Loucy (cell line): ENCODE results near the gene KSR2.

Experiments used
- H2AFZ ChIP-seq: fragments of 200-600 bp; sonication (generic); 2 replicates; pipeline ENCODE4 v1.6.0; 2016; ENCODE audit warnings: antibody characterized with exemption, mild to moderate bottlenecking, low read length, moderate library complexity
- H3F3A ChIP-seq: fragments of 200-600 bp; 2 replicates; pipeline ENCODE4 v1.6.0; 2016; ENCODE audit warnings: antibody characterized with exemption, low read depth, mild to moderate bottlenecking
- H3K27me3 ChIP-seq: fragments of 200-600 bp; sonication (generic); 2 replicates; pipeline ENCODE4 v1.6.1; 2014; ENCODE audit warnings: low read length, mild to moderate bottlenecking; ENCODE audit not compliant: insufficient read depth, poor library complexity, severe bottlenecking
- H3K36me3 ChIP-seq: fragments of 200-600 bp; sonication (generic); 2 replicates; pipeline ENCODE4 v1.6.1; 2016; ENCODE audit warnings: low read length; ENCODE audit not compliant: insufficient read depth
- H3K4me1 ChIP-seq: fragments of 200-600 bp; sonication (generic); 2 replicates; pipeline ENCODE4 v1.5.1; 2014; ENCODE audit warnings: low read length, mild to moderate bottlenecking; ENCODE audit not compliant: insufficient read depth, poor library complexity, severe bottlenecking
- H3K4me2 ChIP-seq: fragments of 200-600 bp; sonication (generic); 2 replicates; pipeline ENCODE4 v1.6.0; 2014; ENCODE audit warnings: antibody characterized with exemption, low read length, low read depth, mild to moderate bottlenecking; ENCODE audit not compliant: poor library complexity, severe bottlenecking
- H3K4me3 ChIP-seq: fragments of 200-600 bp; sonication (generic); 2 replicates; pipeline ENCODE4 v1.5.1; 2014; ENCODE audit warnings: low read length, mild to moderate bottlenecking, mixed read lengths; ENCODE audit not compliant: poor library complexity, severe bottlenecking
- H3K79me2 ChIP-seq: fragments of 200-600 bp; sonication (generic); 2 replicates; pipeline ENCODE4 v1.6.1; 2014; ENCODE audit warnings: low read length; ENCODE audit not compliant: insufficient read depth
- H3K9ac ChIP-seq: fragments of 200-600 bp; sonication (generic); 2 replicates; pipeline ENCODE4 v1.6.0; 2014; ENCODE audit warnings: mild to moderate bottlenecking, low read depth, low read length, moderate library complexity; ENCODE audit not compliant: poor library complexity, severe bottlenecking
- H3K9me2 ChIP-seq: fragments of 200-600 bp; sonication (generic); replicated peaks from 2 replicates; pipeline ENCODE4 v1.6.1; 2016; ENCODE audit warnings: low read depth, low read length, mixed read lengths
- H3K9me3 ChIP-seq: fragments of 200-600 bp; sonication (generic); 2 replicates; pipeline ENCODE4 v1.6.1; 2014; ENCODE audit warnings: mild to moderate bottlenecking, antibody characterized with exemption, low read length, low read depth; ENCODE audit not compliant: insufficient read depth
- H4K20me1 ChIP-seq: fragments of 200-600 bp; sonication (generic); 2 replicates; pipeline ENCODE4 v1.6.0; 2014; ENCODE audit warnings: antibody characterized with exemption, low read length, mild to moderate bottlenecking; ENCODE audit not compliant: insufficient read depth, poor library complexity, severe bottlenecking
- CTCF ChIP-seq: fragments of 200-600 bp; sonication (generic); conservative IDR thresholded peaks from 2 replicates; pipeline ENCODE4 v1.5.1; 2014; ENCODE audit warnings: mild to moderate bottlenecking, antibody characterized with exemption, low read length
- EZH2phosphoT487 ChIP-seq: fragments of 200-600 bp; IDR thresholded peaks from 2 replicates; pipeline ENCODE4 v1.6.1; 2018; ENCODE audit warnings: antibody characterized with exemption, mild to moderate bottlenecking, moderate library complexity, borderline replicate concordance

The KSR2 gene

DNA sequence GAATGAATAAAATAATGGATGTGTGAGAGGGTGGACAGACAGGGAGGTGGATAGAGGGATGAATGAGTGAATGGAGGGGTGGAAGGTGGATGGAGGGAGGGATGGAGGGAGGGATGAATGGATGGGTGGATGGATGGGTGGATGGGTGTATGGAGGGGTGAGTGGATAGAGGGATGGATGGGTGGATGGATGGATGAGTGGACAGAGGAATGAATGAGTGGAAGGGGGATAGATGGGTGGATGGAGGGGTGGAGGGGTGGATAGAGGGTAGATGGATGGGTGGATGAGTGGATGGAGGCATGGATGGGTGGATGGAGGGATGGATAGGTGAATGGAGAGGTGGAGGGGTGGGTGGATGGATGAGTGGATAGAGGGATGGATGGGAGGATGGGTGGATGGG is 559.5 kb downstream of the KSR2 start:
- Histone ChIP-seq H3K27me3 (no peaks in the 10 kb centered on the region), H2AFZ (no peak overlapping the region), H3K9me2 (no peaks in the 10 kb centered on the region), H3F3A (no peaks in the 10 kb centered on the region), H3K36me3 (no peaks in the 10 kb centered on the region), H3K4me2 (no peak overlapping the region), H3K9ac (no peak overlapping the region), H3K4me1 (no peaks in the 10 kb centered on the region), H3K9me3 (no peaks in the 10 kb centered on the region), H4K20me1 (no peaks in the 10 kb centered on the region), H3K79me2 (no peaks in the 10 kb centered on the region), H3K4me3 (no peak overlapping the region)
- TF ChIP-seq CTCF (no peak), EZH2phosphoT487 (no peak)

DNA sequence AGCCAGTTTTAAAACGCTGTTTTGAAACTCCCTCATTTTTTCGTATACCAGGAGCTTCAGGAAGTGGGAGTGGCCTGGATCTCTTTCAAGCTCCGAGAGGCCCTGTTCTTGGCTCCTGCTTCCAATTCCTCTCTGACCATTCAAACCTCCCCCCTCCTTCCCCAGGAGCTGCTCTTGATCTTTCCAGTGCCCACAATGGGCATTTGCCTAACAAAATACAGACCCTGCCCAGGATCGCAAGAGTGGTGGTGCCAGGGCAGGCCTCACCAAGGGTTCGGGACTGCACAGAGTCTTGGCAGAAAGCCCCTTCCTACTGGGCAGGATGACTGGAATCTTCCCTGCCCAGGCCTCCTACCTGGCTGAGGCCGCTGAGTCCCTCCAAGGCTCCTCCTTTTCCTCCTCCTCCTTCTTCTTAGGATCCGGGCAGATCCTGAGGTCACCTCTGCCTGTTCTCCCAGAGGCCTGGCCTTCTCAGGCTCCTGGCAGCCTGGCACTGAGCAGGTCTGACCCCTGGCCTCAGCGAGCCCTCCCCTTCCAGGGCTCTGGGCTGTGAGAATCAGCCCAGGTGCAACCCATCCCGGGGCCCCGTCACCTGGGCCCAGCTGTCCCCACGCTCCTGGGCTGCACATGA is 560.5 kb downstream of the KSR2 start:
- H3K79me2 ChIP-seq: no peaks in the 10 kb centered on the region
- H3K27me3 ChIP-seq: no peaks in the 10 kb centered on the region
- TF ChIP-seq CTCF (no peak), EZH2phosphoT487 (no peak)
- no peak overlapping the region for H3K4me3 ChIP-seq
- no peaks in the 10 kb centered on the region for H3K4me1 ChIP-seq
- no peak overlapping the region for H3K9ac ChIP-seq
- H3K9me2 ChIP-seq: no peaks in the 10 kb centered on the region
- no peaks in the 10 kb centered on the region for H4K20me1 ChIP-seq
- no peaks in the 10 kb centered on the region for H3F3A ChIP-seq
- H2AFZ ChIP-seq: no peak overlapping the region
- no peak overlapping the region for H3K4me2 ChIP-seq
- no peaks in the 10 kb centered on the region for H3K36me3 ChIP-seq
- H3K9me3 ChIP-seq: no peaks in the 10 kb centered on the region

GRCh38 chr12:117404940-117405339 is 563.9 kb downstream of the KSR2 start:
- Histone ChIP-seq H3K9me3 (no peaks in the 10 kb centered on the region), H4K20me1 (no peaks in the 10 kb centered on the region), H3K4me2 (no peak overlapping the region), H3K9me2 (no peaks in the 10 kb centered on the region), H3K4me1 (no peaks in the 10 kb centered on the region), H3K36me3 (no peaks in the 10 kb centered on the region), H2AFZ (no peak overlapping the region), H3K9ac (no peak overlapping the region), H3F3A (no peaks in the 10 kb centered on the region), H3K27me3 (no peaks in the 10 kb centered on the region), H3K79me2 (no peaks in the 10 kb centered on the region), H3K4me3 (no peak overlapping the region)
- TF ChIP-seq CTCF: no peak
- no peak for TF ChIP-seq EZH2phosphoT487
